Measurements from ENCODE around the gene RAB8A. TPM values are rescaled to one million over a fixed set of nuclear protein-coding genes. Genes with fewer than 3 reads are reported as not detected.

The RAB8A gene
- total and polyA plus RNA-seq, 9 of the 15 experiments (the other 6 are each of a cell fraction or from before 2014, with no cell fraction given): 11.2 to 102 (median 53.2) TPM

DNA sequence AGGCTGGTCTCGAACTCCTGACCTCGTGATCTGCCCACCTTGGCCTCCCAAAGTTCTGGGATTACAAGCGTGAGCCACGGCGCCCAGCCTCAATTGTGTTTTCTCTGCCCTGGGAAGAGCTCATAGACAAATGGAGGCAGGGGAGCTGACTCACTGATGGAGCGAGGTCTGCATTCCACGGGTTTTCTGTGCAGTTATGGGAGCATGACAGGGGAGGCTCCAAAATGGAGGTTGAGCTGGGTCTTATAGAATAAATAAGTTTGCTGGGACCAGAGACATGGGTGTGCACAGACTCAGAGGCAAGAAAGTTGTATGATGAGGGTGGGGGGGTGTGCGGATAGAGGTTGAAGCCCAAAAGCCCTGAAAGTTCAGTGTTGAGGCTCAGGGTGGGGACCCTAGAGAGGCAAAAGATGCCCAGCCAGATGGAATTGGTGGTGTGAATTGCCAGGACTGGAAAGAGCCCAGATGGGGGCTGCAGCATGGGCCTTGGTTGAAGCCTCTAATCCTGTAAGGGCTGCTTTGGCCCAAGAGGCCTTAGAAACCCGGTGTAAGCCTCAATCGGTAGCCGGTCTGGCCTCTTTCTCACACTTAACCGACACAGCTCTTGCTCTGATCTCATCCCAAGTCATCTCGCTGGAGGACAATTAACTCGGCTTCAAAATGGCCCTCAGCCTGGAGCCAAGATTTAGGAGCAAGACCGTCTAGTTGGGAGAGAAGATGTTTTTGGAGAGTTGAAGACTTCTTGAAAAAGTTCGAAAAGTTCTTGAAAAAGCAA, 33.5 kb upstream of the RAB8A start (continued):
- TF ChIP-seq ZNF592 (IDR thresholded peaks at IDR 0.05): no peak
- TF ChIP-seq SMAD3 (CRISPR knock-in tag; conservative IDR thresholded peaks at IDR 0.05): no peak
- TF ChIP-seq CBX1 (IDR thresholded peaks at IDR 0.05; ENCODE audit: low read depth): no peak
- peak; percentile 53 for TF ChIP-seq KDM5B (IDR thresholded peaks at IDR 0.05; ENCODE audit: insufficient replicate concordance, low read depth, low read length)
- no peak for TF ChIP-seq CHD4 (IDR thresholded peaks at IDR 0.05; ENCODE audit: insufficient read depth, insufficient replicate concordance, low read depth, low read length, poor library complexity, severe bottlenecking)
- no peak for TF ChIP-seq PHF20 (IDR thresholded peaks at IDR 0.05; ENCODE audit: partially characterized antibody)
- TF ChIP-seq FOXA1 (IDR thresholded peaks at IDR 0.05; ENCODE audit: borderline replicate concordance): no peak
- no peak for TF ChIP-seq TCF3 (CRISPR knock-in tag; IDR thresholded peaks at IDR 0.05)
- TF ChIP-seq ZNF407 (IDR thresholded peaks at IDR 0.05; ENCODE audit: low read depth): no peak
- no peak for TF ChIP-seq PHF8 (IDR thresholded peaks at IDR 0.05; ENCODE audit: borderline replicate concordance, low read length)
- TF ChIP-seq GMEB1 (CRISPR knock-in tag; IDR thresholded peaks at IDR 0.05): no peak
- TF ChIP-seq KDM1A (IDR thresholded peaks at IDR 0.05): no peak
